ENCODE data around the gene TRAPPC3L. TPM values are rescaled to one million over a fixed set of nuclear protein-coding genes. Genes with fewer than 3 reads are reported as not detected.
A peak's percentile ranks its signal among the peaks of the same experiment; 100 is the strongest.

Gene TRAPPC3L
- polyA plus RNA-seq, 1 experiment = 0.04 TPM

DNA sequence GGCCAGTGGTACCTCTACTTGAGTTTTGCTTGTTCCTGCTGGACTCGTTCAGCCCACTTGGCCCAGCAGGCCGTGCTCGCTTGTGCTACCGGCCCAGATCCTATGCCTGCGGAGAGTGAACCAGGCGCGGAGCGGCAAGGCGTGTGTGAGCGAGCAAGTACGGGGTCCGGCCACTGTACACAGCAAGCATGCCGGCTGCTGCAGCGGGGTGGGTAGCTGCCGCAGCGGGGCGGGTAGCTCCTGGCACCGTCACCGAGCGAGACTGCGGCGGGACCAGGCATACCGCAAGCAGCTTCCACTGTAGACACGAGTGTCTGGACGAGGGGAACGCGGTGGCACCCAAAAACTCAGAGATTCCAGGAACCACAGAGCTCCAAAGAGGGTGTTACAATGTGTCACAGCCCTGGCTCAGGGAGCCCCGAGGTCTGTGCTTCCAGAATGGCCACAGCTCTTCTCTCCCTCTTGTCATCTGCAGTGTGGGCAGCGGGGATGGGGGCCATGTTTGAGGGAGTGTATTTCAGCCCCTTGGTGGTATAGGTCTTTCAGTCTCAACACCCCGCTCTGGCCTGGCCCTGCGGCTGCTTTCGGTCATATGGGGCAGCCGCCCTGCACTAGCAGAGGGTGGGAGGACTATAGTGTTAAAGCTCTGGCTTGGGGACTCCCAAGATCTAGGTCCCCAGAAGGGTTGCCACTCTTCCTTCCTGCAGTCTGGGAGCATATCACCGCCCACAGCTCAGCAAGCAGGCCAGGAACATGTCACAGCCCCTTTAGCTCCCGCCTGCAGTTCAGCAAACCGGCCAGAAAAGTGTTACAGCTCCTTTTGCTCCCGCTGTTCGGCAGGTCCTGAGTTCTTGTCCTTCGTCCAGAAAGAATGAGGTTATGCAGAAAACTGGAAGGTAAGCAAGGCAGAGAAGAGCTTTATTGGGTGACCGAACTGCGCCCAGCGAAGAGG, 19.7 kb upstream of the TRAPPC3L start:
- CTCF ChIA-PET = interaction anchor here (0.7 to 9.0 kb wide), 10 partner anchors 10 to 348 kb away, joined by 3 to 127 read pairs (median 4); partner anchors contain the start of gene CALHM5
- DNase-seq (ENCODE audit: low read depth) = no peak
- TF ChIP-seq, protein P1, sequence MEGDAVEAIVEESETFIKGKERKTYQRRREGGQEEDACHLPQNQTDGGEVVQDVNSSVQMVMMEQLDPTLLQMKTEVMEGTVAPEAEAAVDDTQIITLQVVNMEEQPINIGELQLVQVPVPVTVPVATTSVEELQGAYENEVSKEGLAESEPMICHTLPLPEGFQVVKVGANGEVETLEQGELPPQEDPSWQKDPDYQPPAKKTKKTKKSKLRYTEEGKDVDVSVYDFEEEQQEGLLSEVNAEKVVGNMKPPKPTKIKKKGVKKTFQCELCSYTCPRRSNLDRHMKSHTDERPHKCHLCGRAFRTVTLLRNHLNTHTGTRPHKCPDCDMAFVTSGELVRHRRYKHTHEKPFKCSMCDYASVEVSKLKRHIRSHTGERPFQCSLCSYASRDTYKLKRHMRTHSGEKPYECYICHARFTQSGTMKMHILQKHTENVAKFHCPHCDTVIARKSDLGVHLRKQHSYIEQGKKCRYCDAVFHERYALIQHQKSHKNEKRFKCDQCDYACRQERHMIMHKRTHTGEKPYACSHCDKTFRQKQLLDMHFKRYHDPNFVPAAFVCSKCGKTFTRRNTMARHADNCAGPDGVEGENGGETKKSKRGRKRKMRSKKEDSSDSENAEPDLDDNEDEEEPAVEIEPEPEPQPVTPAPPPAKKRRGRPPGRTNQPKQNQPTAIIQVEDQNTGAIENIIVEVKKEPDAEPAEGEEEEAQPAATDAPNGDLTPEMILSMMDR (IDR thresholded peaks at IDR 0.05; ENCODE audit: insufficient read depth, low read depth, low read length) = no peak
- Histone ChIP-seq H3K4me3 (ENCODE audit: low read depth, low read length) (peak overlapping the region; percentile 9; the same call in 1 of the 2 replicates), H3K27me3 (ENCODE audit: control insufficient read depth, insufficient read depth, low read length) (no peaks in the 10 kb centered on the region), H3K36me3 (ENCODE audit: control insufficient read depth, insufficient read depth, low read length) (no peaks in the 10 kb centered on the region)
- POLR2A ChIA-PET = no interaction called here

DNA sequence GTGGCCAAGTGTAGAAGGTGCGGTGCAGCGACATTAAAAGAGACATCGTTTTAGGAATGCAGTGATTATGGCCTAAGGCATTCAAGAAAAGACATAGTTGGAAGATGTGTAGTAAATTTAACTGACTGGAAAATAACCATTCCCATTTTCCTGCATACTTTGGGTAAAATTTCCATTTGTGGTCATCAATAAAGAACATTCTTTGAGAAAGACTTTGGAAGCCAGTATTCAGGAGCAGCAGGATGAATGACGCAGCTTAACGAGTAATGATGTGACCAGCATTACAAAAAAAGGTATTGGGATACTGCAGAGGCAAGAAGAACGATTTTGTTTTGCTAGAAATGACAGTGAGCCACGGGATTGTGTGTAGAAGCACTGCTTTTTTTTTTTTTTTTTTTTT, 18.8 kb upstream of the TRAPPC3L start:
- POLR2A ChIA-PET = interaction anchor here (0.7 kb wide), 1 partner anchor 36 kb away, joined by 5 read pairs; no protein-coding TSS in a partner anchor
- CTCF ChIA-PET = interaction anchor here (0.8 to 9.0 kb wide), 7 partner anchors 24 to 347 kb away, joined by 3 to 127 read pairs (median 12); no protein-coding TSS in a partner anchor
- TF ChIP-seq, protein P1 (IDR thresholded peaks at IDR 0.05; ENCODE audit: insufficient read depth, low read depth, low read length) = no peak
- Histone ChIP-seq H3K36me3 (ENCODE audit: control insufficient read depth, insufficient read depth, low read length) (no peaks in the 10 kb centered on the region), H3K27me3 (ENCODE audit: control insufficient read depth, insufficient read depth, low read length) (no peaks in the 10 kb centered on the region), H3K4me3 (ENCODE audit: low read depth, low read length) (no peak overlapping the region)
- peak; percentile 57 for DNase-seq (ENCODE audit: low read depth)

DNA sequence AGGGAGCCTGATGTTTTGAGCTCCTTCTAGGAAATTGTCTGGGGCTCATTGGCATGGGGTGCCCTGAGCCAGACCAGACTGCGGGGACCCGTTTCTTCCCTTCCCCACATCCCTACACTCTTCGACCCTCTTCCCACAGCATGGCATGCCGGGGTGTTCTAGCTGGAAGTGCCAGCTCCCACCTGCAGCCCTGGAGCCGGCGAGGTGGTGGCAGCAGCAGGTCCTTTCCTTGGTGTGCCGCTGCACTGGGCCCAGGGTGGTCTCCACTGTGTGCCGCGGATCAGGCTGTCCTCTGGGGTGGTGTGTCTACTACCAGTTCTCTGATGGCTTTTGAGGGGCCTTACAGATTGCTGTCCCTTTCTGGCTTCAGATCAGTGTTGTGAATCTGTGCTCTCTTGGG, 18.3 kb upstream of the TRAPPC3L start:
- ChIA-PET CTCF (interaction anchor here (1.2 to 9.0 kb wide), 8 partner anchors 10 to 451 kb away, joined by 3 to 127 read pairs (median 9); partner anchors contain the start of gene CALHM4), POLR2A (interaction anchor here (0.7 kb wide), 1 partner anchor 35 kb away, joined by 5 read pairs; no protein-coding TSS in a partner anchor)
- TF ChIP-seq, protein P1 (IDR thresholded peaks at IDR 0.05; ENCODE audit: insufficient read depth, low read depth, low read length) = no peak
- Histone ChIP-seq H3K27me3 (ENCODE audit: control insufficient read depth, insufficient read depth, low read length) (no peaks in the 10 kb centered on the region), H3K4me3 (ENCODE audit: low read depth, low read length) (no peak overlapping the region), H3K36me3 (ENCODE audit: control insufficient read depth, insufficient read depth, low read length) (no peaks in the 10 kb centered on the region)
- DNase-seq (ENCODE audit: low read depth) = no peak

DNA sequence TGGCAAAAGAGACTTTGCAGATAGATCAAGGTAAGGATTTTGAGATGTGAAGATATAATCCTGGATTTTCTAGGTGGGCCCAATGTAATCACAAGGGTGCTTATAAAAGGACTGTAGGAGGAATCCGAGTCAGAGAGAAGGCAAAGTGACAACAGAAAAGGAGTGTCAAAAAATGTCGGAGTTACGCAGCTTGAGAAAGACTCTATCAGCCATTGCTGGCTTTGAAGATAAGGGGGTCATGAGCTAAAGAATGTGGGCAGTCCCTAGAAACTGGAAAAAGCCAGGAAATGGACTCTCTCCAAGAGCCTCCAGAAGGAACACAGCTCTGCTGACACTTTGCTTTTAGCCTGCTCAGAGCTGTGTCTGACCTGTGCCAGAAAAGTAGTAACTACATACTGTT, 17.1 kb upstream of the TRAPPC3L start:
- Histone ChIP-seq H3K4me3 (ENCODE audit: low read depth, low read length) (no peak overlapping the region), H3K27me3 (ENCODE audit: control insufficient read depth, insufficient read depth, low read length) (no peaks in the 10 kb centered on the region), H3K36me3 (ENCODE audit: control insufficient read depth, insufficient read depth, low read length) (no peaks in the 10 kb centered on the region)
- CTCF ChIA-PET = interaction anchor here (0.9 to 9.0 kb wide), 12 partner anchors 9 to 449 kb away, joined by 3 to 127 read pairs (median 5); partner anchors contain the start of genes CALHM4 and TSPYL1
- TF ChIP-seq, protein P1 (IDR thresholded peaks at IDR 0.05; ENCODE audit: insufficient read depth, low read depth, low read length) = no peak
- DNase-seq (ENCODE audit: low read depth) = no peak
- POLR2A ChIA-PET = interaction anchor here (0.6 kb wide), 2 partner anchors 309 to 440 kb away, joined by 3 read pairs; partner anchors contain the start of gene TSPYL4

DNA sequence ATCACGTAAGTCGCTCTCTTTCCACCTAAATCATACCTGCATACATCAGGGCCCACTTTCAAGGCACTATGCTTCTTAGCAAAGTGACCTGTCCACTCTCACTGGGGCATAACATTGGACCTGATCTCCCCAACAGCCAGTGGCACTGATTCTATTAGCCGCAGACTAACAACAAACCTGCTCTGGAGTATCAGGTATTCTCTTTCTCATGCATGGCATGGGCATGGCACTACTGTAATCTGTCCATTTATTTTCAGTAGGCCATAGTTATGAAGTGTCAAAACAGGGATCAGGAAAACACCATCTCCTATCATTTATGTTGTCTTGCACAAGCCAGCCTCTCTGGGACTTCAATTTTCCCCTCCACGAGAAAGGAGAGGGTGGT, 16.5 kb upstream of the TRAPPC3L start:
- no peaks in the 10 kb centered on the region for H3K36me3 ChIP-seq (ENCODE audit: control insufficient read depth, insufficient read depth, low read length)
- H3K4me3 ChIP-seq (ENCODE audit: low read depth, low read length) = no peak overlapping the region
- ChIA-PET POLR2A (interaction anchor here (0.6 kb wide), 1 partner anchor 440 kb away, joined by 3 read pairs; no protein-coding TSS in a partner anchor), CTCF (interaction anchor here (0.6 to 9.0 kb wide), 8 partner anchors 25 to 293 kb away, joined by 3 to 127 read pairs (median 4); no protein-coding TSS in a partner anchor)
- TF ChIP-seq, protein P1 (IDR thresholded peaks at IDR 0.05; ENCODE audit: insufficient read depth, low read depth, low read length) = no peak
- no peak for DNase-seq (ENCODE audit: low read depth)
- H3K27me3 ChIP-seq (ENCODE audit: control insufficient read depth, insufficient read depth, low read length) = no peaks in the 10 kb centered on the region

Data from BJ (cell line).